Left ventricle myocardium inferior (tissue), 1 donor: ENCODE measurements around the gene DQX1. TPM values are rescaled to one million over a fixed set of nuclear protein-coding genes. Genes with fewer than 3 reads are reported as not detected.
"Not testable (repeated sequence)": the region's sequence is repeated elsewhere in the genome, so short reads cannot be mapped to it uniquely, and the experiment has no call there.

ENCODE experiments used
- DNase-seq: peaks from one replicate; pipeline ENCODE4 v3.0.0-alpha.2; 2020
- H3K27ac ChIP-seq: fragments of 200-600 bp; replicated peaks from 2 replicates; pipeline ENCODE4 v1.8.0; 2021
- H3K27me3 ChIP-seq: fragments of 200-600 bp; 2 replicates; pipeline ENCODE4 v1.8.0; 2021; ENCODE audit warnings: low read depth
- H3K36me3 ChIP-seq: fragments of 200-600 bp; 2 replicates; pipeline ENCODE4 v1.8.0; 2021
- H3K4me1 ChIP-seq: fragments of 200-600 bp; 2 replicates; pipeline ENCODE4 v1.8.0; 2021
- H3K4me3 ChIP-seq: fragments of 200-600 bp; 2 replicates; pipeline ENCODE4 v1.8.0; 2021; ENCODE audit warnings: mild to moderate bottlenecking, moderate library complexity
- H3K9me3 ChIP-seq: fragments of 200-600 bp; replicated peaks from 2 replicates; pipeline ENCODE4 v1.8.0; 2021
- CTCF ChIP-seq: fragments of 200-600 bp; IDR thresholded peaks from 2 replicates; pipeline ENCODE4 v1.8.0; 2021; ENCODE audit warnings: antibody characterized with exemption, mild to moderate bottlenecking, borderline replicate concordance
- intact Hi-C: fragments of 100-400 bp; cut with micrococcal nuclease; formaldehyde crosslinking; loops from one replicate; pipeline ENCODE4 v1.11.0; 2022
- total RNA-seq: library from RNA; stranded (reverse); fragmentation: NEBNext Ultra II Directional; extraction: Animal tissue kit (Norgen Biotek cat#: 25700); gene quantifications from one replicate; pipeline ENCODE4 v1.2.1, GENCODE V29; 2021
- donor health status: DM: no; HTN: yes; CAD: no; lungs with severe emphysema.

DQX1 gene
- total RNA-seq, 1 donor from 2014 or later = 0.11 TPM

- TF ChIP-seq CTCF = no peak
- H3K9me3 ChIP-seq = no peaks in the 10 kb centered on the region
- no peak overlapping the region for H3K27ac ChIP-seq
- H3K36me3 ChIP-seq = no peaks in the 10 kb centered on the region
- H3K4me1 ChIP-seq = no peaks in the 10 kb centered on the region
- H3K27me3 ChIP-seq = peaks cover 59% of the 10 kb centered on the region
- DNase-seq = no peak
- intact Hi-C loops = no loop called here
- H3K4me3 ChIP-seq = no peak overlapping the region
These were observed 36.2 kb upstream of the DQX1 start for GRCh38 chr2:74562126-74562775.

- H3K27ac ChIP-seq, H3K36me3 ChIP-seq, H3K4me3 ChIP-seq, DNase-seq, H3K9me3 ChIP-seq, intact Hi-C loops, H3K4me1 ChIP-seq: not testable (repeated sequence)
- H3K27me3 ChIP-seq = peaks cover 59% of the 10 kb centered on the region
These were observed 35.0 kb upstream of the DQX1 start for GRCh38 chr2:74561022-74561421.

GRCh38 chr2:74560591-74560990 lies 34.6 kb upstream of the DQX1 start:
- TF ChIP-seq CTCF = no peak
- no peaks in the 10 kb centered on the region for H3K9me3 ChIP-seq
- peaks cover 59% of the 10 kb centered on the region for H3K27me3 ChIP-seq
- intact Hi-C loops = no loop called here
- H3K36me3 ChIP-seq = no peaks in the 10 kb centered on the region
- DNase-seq = no peak
- peaks cover 1% of the 10 kb centered on the region for H3K4me1 ChIP-seq
- H3K4me3 ChIP-seq = no peak overlapping the region
- no peak overlapping the region for H3K27ac ChIP-seq

GRCh38 chr2:74559912-74560311 lies 33.9 kb upstream of the DQX1 start:
- Histone ChIP-seq H3K27ac (no peak overlapping the region), H3K36me3 (no peaks in the 10 kb centered on the region), H3K4me1 (peaks cover 8% of the 10 kb centered on the region), H3K4me3 (no peak overlapping the region), H3K27me3 (peaks cover 59% of the 10 kb centered on the region), H3K9me3 (no peaks in the 10 kb centered on the region)
- intact Hi-C loops = no loop called here
- no peak for DNase-seq
- TF ChIP-seq CTCF = no peak

GRCh38 chr2:74558284-74559230 lies 32.5 kb upstream of the DQX1 start:
- Histone ChIP-seq H3K4me3 (no peak overlapping the region), H3K27ac (no peak overlapping the region), H3K4me1 (peaks cover 21% of the 10 kb centered on the region), H3K9me3 (no peaks in the 10 kb centered on the region), H3K27me3 (peaks cover 54% of the 10 kb centered on the region), H3K36me3 (no peaks in the 10 kb centered on the region)
- TF ChIP-seq CTCF = no peak
- DNase-seq = no peak
- intact Hi-C loops = no loop called here
